Measurements from ENCODE around the gene TNRC6A. TPM values are rescaled to one million over a fixed set of nuclear protein-coding genes. Genes with fewer than 3 reads are reported as not detected.

TNRC6A gene
- total RNA-seq, 1 donor from 2014 or later = 55.7 TPM

- peaks cover 18% of the 10 kb centered on the region for H3K36me3 Mint-ChIP-seq
Observed at GRCh38 chr16:24826817-24827566, 97.5 kb downstream of the TNRC6A start.

GRCh38 chr16:24829153-24829552 is 99.7 kb downstream of the TNRC6A start:
- Histone ChIP-seq H3K4me3 (no peak overlapping the region), H3K9me3 (ENCODE audit: low read depth) (no peaks in the 10 kb centered on the region), H3K79me2 (ENCODE audit: low read depth) (no peaks in the 10 kb centered on the region), H3K4me2 (no peak overlapping the region), H3K27ac (no peak overlapping the region), H3K27me3 (no peaks in the 10 kb centered on the region), H3K36me3 (no peaks in the 10 kb centered on the region), H2AFZ (replicated peaks) (no peak overlapping the region), H3F3A (ENCODE audit: low read depth) (peaks cover 7% of the 10 kb centered on the region), H3K9ac (no peak overlapping the region), H3K4me1 (no peaks in the 10 kb centered on the region), H4K20me1 (ENCODE audit: low read depth) (peaks cover 7% of the 10 kb centered on the region)
- TF ChIP-seq CTCF (IDR thresholded peaks at IDR 0.05) = no peak
- DNase-seq (ENCODE audit: low spot score) = no peak
- no peak overlapping the region for H3K4me3 Mint-ChIP-seq
- H3K27me3 Mint-ChIP-seq (ENCODE audit: insufficient read depth, low read depth) = peaks cover 2% of the 10 kb centered on the region
- no peak overlapping the region for H3K27ac Mint-ChIP-seq
- H3K4me1 Mint-ChIP-seq = no peaks in the 10 kb centered on the region
- peaks cover 8% of the 10 kb centered on the region for H3K36me3 Mint-ChIP-seq
- H3K9me3 Mint-ChIP-seq = no peaks in the 10 kb centered on the region

More at GRCh38 chr16:24826817-24827566, 97.5 kb downstream of the TNRC6A start:
- no peak overlapping the region for H3K4me2 ChIP-seq
- H3K4me1 ChIP-seq = no peaks in the 10 kb centered on the region
- Mint-ChIP-seq H3K9me3 (no peaks in the 10 kb centered on the region), H3K27me3 (ENCODE audit: insufficient read depth, low read depth) (peaks cover 2% of the 10 kb centered on the region), H3K4me1 (no peaks in the 10 kb centered on the region), H3K4me3 (no peak overlapping the region), H3K27ac (no peak overlapping the region)
- no peak for DNase-seq (ENCODE audit: low spot score)
- no peak overlapping the region for H3K9ac ChIP-seq
- H3K4me3 ChIP-seq = no peak overlapping the region
- H3K27me3 ChIP-seq = no peaks in the 10 kb centered on the region
- H3F3A ChIP-seq (ENCODE audit: low read depth) = peaks cover 7% of the 10 kb centered on the region
- peaks cover 7% of the 10 kb centered on the region for H4K20me1 ChIP-seq (ENCODE audit: low read depth)
- no peak for TF ChIP-seq EZH2 (IDR thresholded peaks at IDR 0.05)
- H3K79me2 ChIP-seq (ENCODE audit: low read depth) = no peaks in the 10 kb centered on the region
- no peaks in the 10 kb centered on the region for H3K9me3 ChIP-seq (ENCODE audit: low read depth)
- no peak overlapping the region for H2AFZ ChIP-seq (replicated peaks)
- H3K27ac ChIP-seq = no peak overlapping the region
- H3K36me3 ChIP-seq = no peaks in the 10 kb centered on the region

GRCh38 chr16:24833352-24833751 is 103.9 kb downstream of the TNRC6A start:
- DNase-seq (ENCODE audit: low spot score) = no peak
- H3K4me2 ChIP-seq = no peak overlapping the region
- no peak overlapping the region for H3K9ac ChIP-seq
- no peaks in the 10 kb centered on the region for H3K4me1 ChIP-seq
- H3K27me3 ChIP-seq = no peaks in the 10 kb centered on the region
- H2AFZ ChIP-seq (replicated peaks) = no peak overlapping the region
- no peak overlapping the region for H3K27ac ChIP-seq
- Mint-ChIP-seq H3K9me3 (no peaks in the 10 kb centered on the region), H3K4me1 (no peaks in the 10 kb centered on the region), H3K27me3 (ENCODE audit: insufficient read depth, low read depth) (peaks cover 2% of the 10 kb centered on the region), H3K36me3 (no peaks in the 10 kb centered on the region), H3K27ac (no peak overlapping the region), H3K4me3 (no peak overlapping the region)
- H3F3A ChIP-seq (ENCODE audit: low read depth) = no peaks in the 10 kb centered on the region
- no peaks in the 10 kb centered on the region for H3K9me3 ChIP-seq (ENCODE audit: low read depth)
- H3K79me2 ChIP-seq (ENCODE audit: low read depth) = no peaks in the 10 kb centered on the region
- H3K36me3 ChIP-seq = no peaks in the 10 kb centered on the region
- H4K20me1 ChIP-seq (ENCODE audit: low read depth) = no peaks in the 10 kb centered on the region
- no peak overlapping the region for H3K4me3 ChIP-seq
- TF ChIP-seq EZH2phosphoT487 (IDR thresholded peaks at IDR 0.05) (no peak), EZH2 (IDR thresholded peaks at IDR 0.05) (no peak), CTCF (IDR thresholded peaks at IDR 0.05) (no peak)
